Measurements from ENCODE around the gene TMEM255B.

- no peak for TF ChIP-seq ESRRA (CRISPR knock-in tag; IDR thresholded peaks at IDR 0.05; ENCODE audit: borderline replicate concordance)
- no peak for TF ChIP-seq PREB (CRISPR knock-in tag; IDR thresholded peaks at IDR 0.05; ENCODE audit: borderline replicate concordance)
- no peak for TF ChIP-seq CTCF (IDR thresholded peaks at IDR 0.05)
- no peak for TF ChIP-seq NR2C2 (CRISPR knock-in tag; IDR thresholded peaks at IDR 0.05)
- TF ChIP-seq USF2 (CRISPR knock-in tag; IDR thresholded peaks at IDR 0.05): no peak
- TF ChIP-seq SP1 (CRISPR knock-in tag; conservative IDR thresholded peaks at IDR 0.05): no peak
- TF ChIP-seq CREB1 (CRISPR knock-in tag; IDR thresholded peaks at IDR 0.05): no peak
- TF ChIP-seq KAT7 (CRISPR knock-in tag; IDR thresholded peaks at IDR 0.05; ENCODE audit: borderline replicate concordance): no peak
- no peak for TF ChIP-seq ETV6 (CRISPR knock-in tag; IDR thresholded peaks at IDR 0.05)
- no peak for TF ChIP-seq STAT6 (CRISPR knock-in tag; conservative IDR thresholded peaks at IDR 0.05; ENCODE audit: low read depth)
- TF ChIP-seq CBFB (CRISPR knock-in tag; IDR thresholded peaks at IDR 0.05; ENCODE audit: low read depth): no peak
These were observed 5.2 kb downstream of the TMEM255B start for GRCh38 chr13:113763961-113764792.
